ENCODE data around the gene BEND3.

The BEND3 gene

GRCh38 chr6:107083047-107083768, 32.1 kb downstream of the BEND3 start:
- no peak for DNase-seq (ENCODE audit: low spot score)

- no peak for DNase-seq (ENCODE audit: low spot score)
Observed at GRCh38 chr6:107082045-107082444, 33.3 kb downstream of the BEND3 start.

GRCh38 chr6:107080036-107080435, 35.3 kb downstream of the BEND3 start:
- no peak for DNase-seq (ENCODE audit: low spot score)

- no peak for DNase-seq (ENCODE audit: low spot score)
Observed at GRCh38 chr6:107079429-107079828, 35.9 kb downstream of the BEND3 start.

- DNase-seq (ENCODE audit: low spot score) = no peak
Observed at GRCh38 chr6:107077710-107078109, 37.6 kb downstream of the BEND3 start.

- DNase-seq (ENCODE audit: low spot score) = no peak
Observed at GRCh38 chr6:107075951-107076381, 39.3 kb downstream of the BEND3 start.

GRCh38 chr6:107070686-107071085, 44.6 kb downstream of the BEND3 start:
- DNase-seq (ENCODE audit: low spot score) = no peak

- no peak for DNase-seq (ENCODE audit: low spot score)
Observed at GRCh38 chr6:107069631-107070548, 45.4 kb downstream of the BEND3 start.

GRCh38 chr6:107068691-107069630, 46.4 kb downstream of the BEND3 start:
- no peak for DNase-seq (ENCODE audit: low spot score)

GRCh38 chr6:107066697-107067659, 48.3 kb downstream of the BEND3 start:
- DNase-seq (ENCODE audit: low spot score) = no peak

GRCh38 chr6:107064579-107065065, 50.7 kb downstream of the BEND3 start:
- no peak for DNase-seq (ENCODE audit: low spot score)

GRCh38 chr6:107062691-107063090, 52.6 kb downstream of the BEND3 start:
- DNase-seq (ENCODE audit: low spot score) = no peak

GRCh38 chr6:107061125-107062020, 53.9 kb downstream of the BEND3 start:
- DNase-seq (ENCODE audit: low spot score) = no peak

- DNase-seq (ENCODE audit: low spot score) = no peak
Observed at GRCh38 chr6:107060704-107061103, 54.6 kb downstream of the BEND3 start.

- no peak for DNase-seq (ENCODE audit: low spot score)
Observed at GRCh38 chr6:107059606-107060005, 55.7 kb downstream of the BEND3 start.

- no peak for DNase-seq (ENCODE audit: low spot score)
Observed at GRCh38 chr6:107057679-107058078, 57.6 kb downstream of the BEND3 start.

GRCh38 chr6:107056796-107057195, 58.5 kb downstream of the BEND3 start:
- DNase-seq (ENCODE audit: low spot score) = no peak

- no peak for DNase-seq (ENCODE audit: low spot score)
Observed at GRCh38 chr6:107047807-107048206, 67.5 kb downstream of the BEND3 start.

Data from SK-N-DZ (cell line).